Panc1 (cell line): ENCODE data around the gene HSPA4L. TPM values are rescaled to one million over a fixed set of nuclear protein-coding genes. Genes with fewer than 3 reads are reported as not detected.

Source experiments
- ATAC-seq: fragments of 200-7000 bp; cut with Tn5 transposase; 2 replicates; pipeline ENCODE4 v1.9.1; 2020; ENCODE audit warnings: mild to moderate bottlenecking, moderate library complexity
- BruUV-seq: library from RNA; stranded (reverse); fragments of 400-500 nt; replicated peaks from 2 replicates; lab custom pipeline; 2021; lab: Mats Ljungman, UMichigan
- CTCF ChIA-PET: fragments of 300-600 bp; sonication (Branson Sonifier 250); formaldehyde crosslinking; loops from one replicate; lab custom pipeline; 2022; ENCODE audit warnings: antibody characterized with exemption; lab: Charles Lee
- POLR2A ChIA-PET: fragments of 300-600 bp; sonication (Branson Sonifier 250); formaldehyde crosslinking; loops from one replicate; lab custom pipeline; 2022; ENCODE audit warnings: antibody characterized with exemption; lab: Charles Lee
- DNase-seq: peaks from one replicate; pipeline ENCODE4 v3.0.0-alpha.2; 2010; ENCODE audit warnings: low read depth, low spot score
- H3K27ac ChIP-seq: 2 replicates; pipeline ENCODE4 v1.5.1; 2011; ENCODE audit warnings: mild to moderate bottlenecking, low read length, inconsistent platforms
- H3K27me3 ChIP-seq: fragments of 200-500 bp; sonication (Bioruptor generic); 2 replicates; pipeline ENCODE4 v1.6.0; 2014; ENCODE audit warnings: low read length, inconsistent platforms; ENCODE audit not compliant: control insufficient read depth, insufficient read depth
- H3K36me3 ChIP-seq: fragments of 200-500 bp; sonication (Bioruptor generic); 2 replicates; pipeline ENCODE4 v1.5.1; 2014; ENCODE audit warnings: inconsistent platforms, mild to moderate bottlenecking, low read length, moderate library complexity; ENCODE audit not compliant: control insufficient read depth, insufficient read depth
- H3K4me1 ChIP-seq: 2 replicates; pipeline ENCODE4 v1.5.1; 2011; ENCODE audit warnings: inconsistent platforms, mild to moderate bottlenecking, low read length, moderate library complexity; ENCODE audit not compliant: control insufficient read depth, insufficient read depth
- H3K4me3 ChIP-seq, 2 experiments: 2 replicates each; pipeline ENCODE4 v1.5.1; 2011 to 2012; ENCODE audit warnings: low read depth in 2 of 2, low read length in 2 of 2, mild to moderate bottlenecking in 2 of 2, inconsistent platforms in 1 of 2, moderate library complexity in 1 of 2
- H3K9me3 ChIP-seq: fragments of 200-500 bp; sonication (Bioruptor generic); 2 replicates; pipeline ENCODE4 v1.5.1; 2014; ENCODE audit warnings: low read depth, mild to moderate bottlenecking, inconsistent platforms, low read length, moderate library complexity; ENCODE audit not compliant: control insufficient read depth, insufficient read depth
- CTCF ChIP-seq: fragments of 450-650 bp; IDR thresholded peaks from 2 replicates; pipeline ENCODE4 v1.5.1; 2017; ENCODE audit warnings: mild to moderate bottlenecking
- POLR2AphosphoS5 ChIP-seq: IDR thresholded peaks from 2 replicates; pipeline ENCODE4 v1.6.1; 2012; ENCODE audit warnings: mild to moderate bottlenecking, low read depth, low read length, moderate library complexity
- REST ChIP-seq, 2 experiments: IDR thresholded peaks; 2 replicates each; pipeline ENCODE4 v1.6.1; 2011 to 2012; ENCODE audit warnings: low read depth in 2 of 2, control low read depth in 1 of 2, low read length in 1 of 2, mild to moderate bottlenecking in 1 of 2, moderate library complexity in 1 of 2; ENCODE audit not compliant: insufficient read depth in 1 of 2
- SIN3A ChIP-seq: IDR thresholded peaks from 2 replicates; pipeline ENCODE4 v1.6.1; 2012; ENCODE audit warnings: low read depth, mild to moderate bottlenecking, low read length, moderate library complexity, borderline replicate concordance; ENCODE audit not compliant: insufficient read depth
- TCF7L2 ChIP-seq: IDR thresholded peaks from 2 replicates; pipeline ENCODE4 v1.6.1; 2011; ENCODE audit warnings: mild to moderate bottlenecking, low read depth, low read length, inconsistent platforms
- in situ Hi-C: cut with HindIII; loops from 2 replicates; pipeline ENCODE4 v1.10.0; 2016; ENCODE audit warnings: low sequenced_read_pairs, low pct_unique_long_range_greater_than_20kb
- intact Hi-C: fragments of 100-400 bp; cut with micrococcal nuclease; formaldehyde crosslinking; loops from one replicate; pipeline ENCODE4 v1.10.0; 2022; ENCODE audit not compliant: unreplicated experiment
- total RNA-seq: library from RNA; stranded (reverse); gene quantifications from one replicate; pipeline ENCODE4 v1.2.1, GENCODE V29; 2021; ENCODE audit not compliant: unreplicated experiment

Gene HSPA4L
- total RNA-seq, 1 experiment from 2014 or later: 21.5 TPM

- no TSS peak for BruUV-seq
- H3K27me3 ChIP-seq: no peaks in the 10 kb centered on the region
- no peaks in the 10 kb centered on the region for H3K9me3 ChIP-seq
- DNase-seq: no peak
- H3K36me3 ChIP-seq: peaks cover 3% of the 10 kb centered on the region
- in situ Hi-C loops (no loop called here), intact Hi-C loops (no loop called here)
- no peak for ATAC-seq
- no peak overlapping the region for H3K27ac ChIP-seq
- H3K4me3 ChIP-seq: no peak overlapping the region
- ChIA-PET CTCF (no interaction called here), POLR2A (no interaction called here)
- TF ChIP-seq REST (IDR thresholded peaks at IDR 0.05; ENCODE audit: insufficient read depth in 1 of 2, low read depth in 2 of 2, low read length in 1 of 2) (no peak), POLR2AphosphoS5 (no peak)
- no peaks in the 10 kb centered on the region for H3K4me1 ChIP-seq
Observed at GRCh38 chr4:127799711-127800110, 17.6 kb downstream of the HSPA4L start.

GRCh38 chr4:127809173-127809800 is 27.2 kb downstream of the HSPA4L start:
- H3K4me3 ChIP-seq: no peak overlapping the region
- no peak for TF ChIP-seq SIN3A
- no peak for TF ChIP-seq POLR2AphosphoS5
- TF ChIP-seq CTCF: no peak
- TF ChIP-seq TCF7L2: no peak
- no peak for TF ChIP-seq REST (IDR thresholded peaks at IDR 0.05; ENCODE audit: insufficient read depth in 1 of 2, low read depth in 2 of 2, low read length in 1 of 2)
- no TSS peak for BruUV-seq
- no peak for ATAC-seq
- ChIA-PET CTCF (no interaction called here), POLR2A (no interaction called here)
- no peak overlapping the region for H3K27ac ChIP-seq
- no peaks in the 10 kb centered on the region for H3K4me1 ChIP-seq
- H3K36me3 ChIP-seq: no peaks in the 10 kb centered on the region; the same call in 1 of the 2 replicates
- intact Hi-C loops: no loop called here
- in situ Hi-C loops: no loop called here
- no peaks in the 10 kb centered on the region for H3K27me3 ChIP-seq
- no peak for DNase-seq
- no peaks in the 10 kb centered on the region for H3K9me3 ChIP-seq
